Daoy (cell line): ENCODE results near the gene GPR83. TPM values are rescaled to one million over a fixed set of nuclear protein-coding genes. Genes with fewer than 3 reads are reported as not detected.
"Not testable (repeated sequence)": the region's sequence is repeated elsewhere in the genome, so short reads cannot be mapped to it uniquely, and the experiment has no call there.

Source experiments
- DNase-seq: peaks from one replicate; pipeline ENCODE4 v3.0.0-alpha.2; 2015; ENCODE audit warnings: low read depth
- total RNA-seq: library from RNA; depleted of rRNA; stranded (reverse); fragments of >200 nt; shearing (Covaris generic); gene quantifications from 2 replicates; pipeline ENCODE4 v1.2.3, GENCODE V29; 2014; rRNA removed

Gene GPR83
- total RNA-seq, 1 experiment from 2014 or later, result not detected

DNA sequence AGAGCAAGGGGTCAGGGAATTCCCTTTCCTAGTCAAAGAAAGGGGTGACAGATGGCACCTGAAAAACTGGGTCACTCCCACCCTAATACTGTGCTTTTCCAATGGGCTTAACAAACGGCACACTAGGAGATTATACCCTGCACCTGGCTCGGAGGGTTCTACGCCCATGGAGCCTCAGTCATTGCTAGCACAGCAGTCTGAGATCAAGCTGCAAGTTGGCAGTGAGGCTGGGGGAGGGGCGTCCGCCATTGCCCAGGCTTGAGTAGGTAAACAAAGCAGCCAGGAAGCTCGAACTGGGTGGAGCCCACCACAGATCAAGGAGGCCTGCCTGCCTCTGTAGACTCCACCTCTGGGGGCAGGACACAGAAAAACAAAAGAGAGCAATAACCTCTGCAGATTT lies 30.6 kb downstream of the GPR83 start:
- not testable (repeated sequence) for DNase-seq

DNA sequence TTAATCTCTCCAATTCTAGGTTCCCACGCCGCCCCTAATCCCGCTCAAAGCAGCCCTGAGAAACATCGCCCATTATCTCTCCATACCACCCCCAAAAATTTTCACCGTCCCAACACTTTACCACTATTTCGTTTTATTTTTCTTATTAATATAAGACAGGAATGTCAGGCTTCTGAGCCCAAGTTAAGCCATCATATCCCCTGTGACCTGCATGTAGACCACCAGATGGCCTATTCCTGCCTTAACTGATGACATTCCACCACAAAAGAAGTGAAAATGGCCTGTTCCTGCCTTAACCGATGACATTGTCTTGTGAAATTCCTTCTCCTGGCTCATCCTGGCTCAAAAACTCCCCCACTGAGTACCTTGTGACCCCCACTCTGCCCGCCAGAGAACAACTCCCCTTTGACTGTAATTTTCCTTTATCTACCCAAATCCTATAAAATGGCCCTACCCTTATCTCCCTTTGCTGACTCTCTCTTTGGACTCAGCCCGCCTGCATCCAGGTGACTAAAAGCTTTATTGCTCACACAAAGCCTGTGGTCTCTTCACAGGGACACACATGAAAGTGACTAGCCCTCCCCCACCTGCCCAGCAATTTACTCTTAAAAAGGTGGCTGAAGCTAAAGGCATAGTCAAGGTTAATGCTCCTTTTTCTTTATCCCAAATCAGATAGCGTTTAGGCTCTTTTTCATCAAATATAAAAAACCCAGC lies 50.2 kb downstream of the GPR83 start:
- DNase-seq, result not testable (repeated sequence)

DNA sequence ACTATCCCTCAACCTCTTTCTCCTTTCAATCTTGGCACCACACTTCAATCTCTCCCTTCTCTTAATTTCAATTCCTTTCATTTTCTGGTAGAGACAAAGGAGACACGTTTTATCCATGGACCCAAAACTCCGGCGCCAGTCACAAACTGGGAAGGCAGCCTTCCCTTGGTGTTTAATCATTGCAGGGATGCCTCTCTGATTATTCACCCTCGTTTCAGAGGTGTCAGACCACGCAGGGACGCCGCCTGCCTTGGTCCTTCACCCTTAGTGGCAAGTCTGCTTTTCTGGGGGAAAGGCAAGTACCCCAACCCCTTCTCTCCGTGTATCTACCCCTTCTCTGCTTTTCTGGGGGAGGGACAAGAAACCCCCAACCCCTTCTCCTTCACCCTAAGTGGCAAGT lies 54.9 kb downstream of the GPR83 start:
- DNase-seq, result not testable (repeated sequence)

DNA sequence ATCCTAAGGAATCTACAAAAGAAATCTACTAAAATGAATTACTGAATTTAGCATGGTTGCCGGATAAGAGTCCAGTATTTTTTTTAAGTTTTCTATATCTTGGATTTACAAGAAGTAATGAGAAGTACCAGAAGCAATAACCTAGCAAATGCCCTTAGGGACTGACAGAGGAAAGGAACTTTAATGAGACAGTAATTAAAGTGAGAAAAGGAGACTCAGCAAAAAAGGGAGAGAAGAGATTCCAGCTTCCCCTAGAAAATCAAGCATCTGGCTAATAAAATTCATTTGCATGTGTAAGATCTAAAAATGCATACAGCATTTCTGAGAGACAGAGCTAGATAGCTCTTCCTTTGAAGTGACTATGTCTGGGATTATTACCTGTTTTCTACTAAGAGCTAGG lies 57.7 kb downstream of the GPR83 start:
- no peak for DNase-seq

DNA sequence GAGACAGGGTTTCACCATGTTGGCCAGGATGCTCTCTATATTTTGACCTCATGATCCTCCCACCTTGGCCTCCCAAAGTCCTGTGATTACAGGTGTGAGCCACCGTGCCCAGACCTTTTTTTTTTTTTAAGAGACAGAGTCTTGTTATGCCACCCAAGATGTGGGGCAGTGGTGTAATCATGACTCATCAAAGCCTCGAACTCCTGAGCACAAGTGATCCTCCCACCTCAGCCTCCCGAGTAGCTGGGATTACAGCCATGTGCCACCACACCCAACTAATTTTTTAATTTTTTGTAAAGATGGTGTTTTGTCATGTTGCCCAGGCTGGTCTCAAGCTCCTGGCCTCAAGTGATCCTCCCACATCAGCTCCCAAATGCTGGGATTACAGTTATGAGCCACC lies 59.0 kb downstream of the GPR83 start:
- no peak for DNase-seq

DNA sequence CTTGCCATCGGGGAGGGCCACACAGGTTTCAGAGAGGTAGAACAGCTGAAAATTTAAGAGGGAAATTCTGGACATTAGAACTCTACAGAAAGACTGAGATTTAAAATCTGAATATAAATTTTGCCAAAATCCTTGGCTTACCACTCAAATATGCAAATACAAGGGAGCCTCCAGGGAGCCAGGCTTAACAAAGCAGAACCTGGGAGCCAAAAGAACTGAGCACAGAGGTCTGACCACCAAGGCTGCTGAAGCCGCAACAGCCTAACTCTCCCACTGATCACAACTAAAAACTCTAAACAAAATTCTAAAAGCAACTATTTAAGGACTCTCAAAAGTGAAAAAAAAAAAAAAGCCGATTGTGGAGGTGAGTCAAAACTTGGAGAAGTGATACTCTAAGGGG lies 62.6 kb downstream of the GPR83 start:
- DNase-seq, result no peak

DNA sequence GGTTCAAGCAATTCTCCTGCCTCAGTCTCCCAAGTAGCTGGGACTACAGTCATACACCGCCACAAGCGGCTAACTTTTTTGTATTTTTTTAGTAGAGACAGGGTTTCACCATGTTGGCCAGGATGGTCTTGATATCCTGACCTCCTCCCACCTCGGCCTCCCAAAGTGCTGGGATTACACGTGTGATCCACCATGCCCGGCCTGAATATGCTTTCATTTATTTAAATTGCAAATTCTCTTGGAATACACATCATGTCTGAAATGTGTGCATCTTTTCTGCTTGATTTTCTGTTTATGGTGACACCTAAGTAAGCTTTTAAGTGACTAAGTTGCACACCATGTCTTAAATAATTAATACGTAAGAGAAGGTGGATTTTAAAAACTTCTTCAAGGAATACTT lies 65.2 kb downstream of the GPR83 start:
- no peak for DNase-seq

DNA sequence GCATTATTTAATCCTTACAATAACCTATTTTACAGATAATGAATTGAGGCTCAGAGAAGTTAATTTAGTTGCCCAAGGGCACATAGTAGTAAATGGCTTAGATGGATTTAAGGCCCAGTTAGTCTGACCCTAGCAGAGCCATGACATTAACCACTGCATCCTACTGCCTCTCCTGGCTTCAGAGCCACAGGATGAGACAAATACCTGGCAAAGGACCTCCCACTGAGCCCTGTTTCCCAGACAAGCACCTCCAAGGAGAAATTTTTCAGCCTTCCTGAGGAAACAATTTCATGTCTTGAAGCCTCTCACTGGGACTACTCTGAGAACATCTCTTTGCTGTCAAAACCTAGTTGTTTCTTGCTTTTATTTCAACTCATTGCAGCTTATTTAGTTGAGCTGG lies 68.4 kb downstream of the GPR83 start:
- DNase-seq, result no peak

DNA sequence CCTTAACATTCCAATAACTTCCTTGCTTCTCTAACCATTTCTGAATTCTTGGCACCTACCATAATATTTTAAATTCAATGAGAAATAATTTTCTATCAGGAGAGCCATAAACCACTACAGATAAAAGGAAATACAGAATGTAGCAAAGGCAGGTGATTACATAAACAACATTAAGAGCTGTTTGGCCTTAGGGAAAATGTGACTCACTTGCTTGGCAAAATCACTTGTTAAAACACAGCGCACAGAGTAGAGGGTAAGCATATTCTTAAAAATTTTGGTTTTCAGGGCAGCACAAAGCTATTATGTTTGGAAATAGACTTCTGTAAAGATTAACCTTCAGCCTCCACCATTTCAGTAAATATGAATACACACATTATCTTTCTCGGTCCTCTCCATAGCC lies 70.4 kb downstream of the GPR83 start:
- no peak for DNase-seq

DNA sequence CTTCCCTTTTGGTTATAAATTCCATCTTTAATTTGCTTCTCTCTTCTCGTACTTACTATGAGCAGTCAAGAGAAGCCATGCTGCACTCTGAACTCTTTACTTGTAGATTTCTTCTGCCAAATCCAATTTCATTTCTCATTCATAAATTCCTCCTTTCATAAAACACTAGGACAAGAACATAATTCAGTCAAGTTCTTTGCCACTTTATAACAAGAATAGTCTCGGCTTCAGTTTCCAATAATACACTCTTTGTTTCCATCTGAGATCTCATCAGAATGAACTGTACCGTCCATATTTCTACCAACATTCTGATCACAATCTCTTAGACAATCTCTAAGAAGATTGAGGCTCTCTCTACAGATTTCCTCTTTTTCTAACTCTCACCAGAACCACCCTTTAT lies 71.7 kb downstream of the GPR83 start:
- no peak for DNase-seq

DNA sequence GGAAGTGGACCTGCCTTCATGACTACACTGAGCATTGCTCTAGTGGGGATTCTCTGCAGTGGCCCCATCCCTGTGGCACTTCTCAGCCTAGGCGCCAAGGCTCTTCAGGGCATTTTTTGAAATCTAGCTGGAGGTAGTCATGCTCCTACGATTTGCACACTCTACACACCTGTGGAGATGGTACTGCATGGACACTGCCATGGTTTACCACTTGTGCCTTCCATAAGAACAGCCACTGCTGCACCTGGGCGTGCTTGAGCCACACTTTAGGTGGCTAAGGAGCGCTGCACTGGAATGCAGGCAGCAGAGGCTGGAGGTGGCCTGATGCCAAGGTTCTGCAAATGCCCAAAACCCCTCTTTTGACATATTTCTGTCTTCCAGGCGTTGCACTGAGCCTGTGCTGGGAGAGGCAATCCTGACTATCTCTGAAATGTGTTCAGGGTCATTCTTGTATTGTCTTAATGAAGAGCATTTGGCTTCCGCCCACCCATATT lies 72.6 kb downstream of the GPR83 start:
- DNase-seq, result no peak

Other genes with a start within 250 kb of the GPR83 start
- not detected in 2 replicates for gene IZUMO1R, start 96.8 kb downstream of the GPR83 start, total RNA-seq
- gene MRE11, start 92.4 kb upstream of the GPR83 start, total RNA-seq, result 25.2 and 27.0 TPM in 2 replicates
- 8.5 and 16.4 TPM in 2 replicates for gene ANKRD49, start 92.6 kb upstream of the GPR83 start, total RNA-seq
- gene C11orf97, start 111.0 kb upstream of the GPR83 start, total RNA-seq, result not detected in 2 replicates
- gene FUT4, start 142.5 kb upstream of the GPR83 start, total RNA-seq, result 2.5 TPM in 2 replicates
- gene PIWIL4, start 165.9 kb upstream of the GPR83 start, total RNA-seq, result 0.74 and 1.2 TPM in 2 replicates